ENCODE measurements around the gene SNX8.

The SNX8 gene

GRCh38 chr7:2245883-2246675 lies 68.2 kb downstream of the SNX8 start:
- no peak for DNase-seq (ENCODE audit: low read depth in 3 of 3)

- no peak for DNase-seq (ENCODE audit: low read depth in 3 of 3)
Measured at GRCh38 chr7:2244404-2244995, 69.7 kb downstream of the SNX8 start.

- no peak for DNase-seq (ENCODE audit: low read depth in 3 of 3)
Measured at GRCh38 chr7:2243458-2243857, 70.8 kb downstream of the SNX8 start.

- peak in 1 of 3 donors; percentile 23 for DNase-seq (ENCODE audit: low read depth in 3 of 3)
Measured at GRCh38 chr7:2242541-2243429, 71.5 kb downstream of the SNX8 start.

GRCh38 chr7:2241580-2242540 lies 72.4 kb downstream of the SNX8 start, which contains the start of the genes MRM2 and NUDT1:
Gene MRM2, minus strand, starts transcription at chr7:2242205. Its CDS starts 36 bp downstream, at chr7:2242169.
Gene NUDT1, plus strand, starts transcription at chr7:2242226. Its CDS starts 2,349 bp downstream, at chr7:2244575.
- peak; percentile 56 to 71 (median 66) for DNase-seq (ENCODE audit: low read depth in 3 of 3)

- no peak for DNase-seq (ENCODE audit: low read depth in 3 of 3)
Measured at GRCh38 chr7:2239242-2239641, 75.0 kb downstream of the SNX8 start.

- DNase-seq (ENCODE audit: low read depth in 3 of 3), result no peak
Measured at GRCh38 chr7:2237109-2237602, 77.1 kb downstream of the SNX8 start.

GRCh38 chr7:2233926-2234325 lies 80.3 kb downstream of the SNX8 start:
- DNase-seq (ENCODE audit: low read depth in 3 of 3), result no peak

- DNase-seq (ENCODE audit: low read depth in 3 of 3), result peak; percentile 74 to 86 (median 79)
Measured at GRCh38 chr7:2232766-2233520, 81.3 kb downstream of the SNX8 start, which contains the start of gene MAD1L1. Gene MAD1L1, minus strand, starts transcription at chr7:2232945. Its CDS starts 2,812 bp downstream, at chr7:2230133.

GRCh38 chr7:2231992-2232765 lies 82.1 kb downstream of the SNX8 start:
- peak in 1 of 3 donors; percentile 14 for DNase-seq (ENCODE audit: low read depth in 3 of 3)

- DNase-seq (ENCODE audit: low read depth in 3 of 3), result no peak
Measured at GRCh38 chr7:2230882-2231281, 83.4 kb downstream of the SNX8 start.

GRCh38 chr7:2230226-2230625 lies 84.0 kb downstream of the SNX8 start:
- no peak for DNase-seq (ENCODE audit: low read depth in 3 of 3)

GRCh38 chr7:2229467-2229866 lies 84.8 kb downstream of the SNX8 start:
- DNase-seq (ENCODE audit: low read depth in 3 of 3), result no peak

GRCh38 chr7:2228921-2229320 lies 85.3 kb downstream of the SNX8 start:
- DNase-seq (ENCODE audit: low read depth in 3 of 3), result no peak

GRCh38 chr7:2227699-2228098 lies 86.5 kb downstream of the SNX8 start:
- no peak for DNase-seq (ENCODE audit: low read depth in 3 of 3)

GRCh38 chr7:2225830-2226229 lies 88.4 kb downstream of the SNX8 start:
- no peak for DNase-seq (ENCODE audit: low read depth in 3 of 3)

GRCh38 chr7:2225336-2225735 lies 88.9 kb downstream of the SNX8 start:
- no peak for DNase-seq (ENCODE audit: low read depth in 3 of 3)

- DNase-seq (ENCODE audit: low read depth in 3 of 3), result no peak
Measured at GRCh38 chr7:2224934-2225333, 89.3 kb downstream of the SNX8 start.

GRCh38 chr7:2224491-2224928 lies 89.7 kb downstream of the SNX8 start:
- no peak for DNase-seq (ENCODE audit: low read depth in 3 of 3)

Data from stimulated activated CD4-positive, alpha-beta T cell treated with anti-CD3 and anti-CD28 coated beads, TNF-alpha, amount 100 ng/mL, for 48 hours (primary cell).